HG03103 (cell line): ENCODE results near the gene NUDT17.

ENCODE experiments used
- ATAC-seq: cut with Tn5 transposase; IDR thresholded peaks from one replicate; pipeline ENCODE4 v1.9.1; 2021; ENCODE audit warnings: low read depth; ENCODE audit not compliant: unreplicated experiment

Gene NUDT17

GRCh38 chr1:145887631-145888030 lies 42.2 kb downstream of the NUDT17 start:
- ATAC-seq = no peak

- ATAC-seq = no peak
Measured at GRCh38 chr1:145889722-145890121, 44.3 kb downstream of the NUDT17 start.

GRCh38 chr1:145891143-145891542 lies 45.7 kb downstream of the NUDT17 start:
- no peak for ATAC-seq

GRCh38 chr1:145891587-145892485 lies 46.4 kb downstream of the NUDT17 start:
- no peak for ATAC-seq

GRCh38 chr1:145892486-145893087 lies 47.2 kb downstream of the NUDT17 start:
- ATAC-seq = no peak

GRCh38 chr1:145893306-145894055 lies 48.1 kb downstream of the NUDT17 start:
- no peak for ATAC-seq

GRCh38 chr1:145895471-145895870 lies 50.0 kb downstream of the NUDT17 start:
- no peak for ATAC-seq

GRCh38 chr1:145897969-145898368 lies 52.5 kb downstream of the NUDT17 start:
- no peak for ATAC-seq
